Keratinocyte (primary cell): Measurements from ENCODE around the gene CWC27. TPM values are rescaled to one million over a fixed set of nuclear protein-coding genes. Genes with fewer than 3 reads are reported as not detected.
"Not testable (repeated sequence)": the region's sequence is repeated elsewhere in the genome, so short reads cannot be mapped to it uniquely, and the experiment has no call there.

Experiments used
- DNase-seq: peaks from one replicate; pipeline ENCODE4 v3.0.0-alpha.2; 2011; ENCODE audit warnings: low read depth, missing footprints, low spot score
- FAIRE-seq: peaks from 2 replicates; lab custom pipeline; 2011; peaks lifted over from hg19 to GRCh38; lab: Jason Lieb, UNC
- H2AFZ ChIP-seq: 2 replicates; pipeline ENCODE4 v1.6.0; 2012; ENCODE audit warnings: low read length, control low read depth, inconsistent platforms; ENCODE audit not compliant: control insufficient read depth
- H3K27ac ChIP-seq: 2 replicates; pipeline ENCODE4 v1.5.1; 2011; ENCODE audit warnings: low read length; ENCODE audit not compliant: control insufficient read depth, insufficient read depth
- H3K27me3 ChIP-seq: 3 replicates; pipeline ENCODE4 v1.6.0; 2011; ENCODE audit warnings: low read length; ENCODE audit not compliant: control insufficient read depth, insufficient read depth; ENCODE audit errors: extremely low read depth
- H3K36me3 ChIP-seq, 2 experiments: 2 replicates in 1 of 2; 3 replicates in 1 of 2; pipeline ENCODE4 v1.5.1; 2011; ENCODE audit warnings: low read length in 2 of 2, mild to moderate bottlenecking in 1 of 2; ENCODE audit not compliant: control insufficient read depth in 2 of 2, insufficient read depth in 2 of 2; ENCODE audit errors: extremely low read depth in 1 of 2
- H3K4me1 ChIP-seq: 3 replicates; pipeline ENCODE4 v1.5.1; 2011; ENCODE audit warnings: low read length; ENCODE audit not compliant: control insufficient read depth, insufficient read depth; ENCODE audit errors: extremely low read depth
- H3K4me2 ChIP-seq: 3 replicates; pipeline ENCODE4 v1.6.0; 2011; ENCODE audit warnings: low read depth, low read length; ENCODE audit not compliant: control insufficient read depth, insufficient read depth; ENCODE audit errors: extremely low read depth
- H3K4me3 ChIP-seq, 3 experiments: fragments of 200-600 bp in 1 of 3; sonication (generic) in 1 of 3; 2 replicates in 2 of 3; 3 replicates in 1 of 3; pipeline ENCODE4 v1.5.1; 2011 to 2016; ENCODE audit warnings: low read length in 3 of 3, mild to moderate bottlenecking in 3 of 3, control low read depth in 2 of 3, inconsistent platforms in 1 of 3, low read depth in 1 of 3, mixed read lengths in 1 of 3, mixed run types in 1 of 3, moderate library complexity in 1 of 3; ENCODE audit not compliant: control insufficient read depth in 2 of 3, insufficient read depth in 2 of 3; ENCODE audit errors: extremely low read depth in 1 of 3
- H3K79me2 ChIP-seq: 2 replicates; pipeline ENCODE4 v1.6.0; 2012; ENCODE audit warnings: low read length; ENCODE audit not compliant: control insufficient read depth, insufficient read depth
- H3K9ac ChIP-seq: 3 replicates; pipeline ENCODE4 v1.6.0; 2011; ENCODE audit warnings: low read length; ENCODE audit not compliant: control insufficient read depth, insufficient read depth; ENCODE audit errors: extremely low read depth
- H3K9me1 ChIP-seq: 3 replicates; pipeline ENCODE4 v1.6.0; 2011; ENCODE audit warnings: low read length; ENCODE audit not compliant: control insufficient read depth, insufficient read depth; ENCODE audit errors: extremely low read depth
- H3K9me3 ChIP-seq: 2 replicates; pipeline ENCODE4 v1.5.1; 2012; ENCODE audit warnings: low read depth, low read length; ENCODE audit not compliant: control insufficient read depth
- H4K20me1 ChIP-seq: 3 replicates; pipeline ENCODE4 v1.6.0; 2011; ENCODE audit warnings: low read length; ENCODE audit not compliant: control insufficient read depth, insufficient read depth; ENCODE audit errors: extremely low read depth
- CTCF ChIP-seq, 3 experiments: IDR thresholded peaks in 1 of 3; conservative IDR thresholded peaks in 1 of 3; optimal IDR thresholded peaks in 1 of 3; 2 replicates in 2 of 3; 3 replicates in 1 of 3; pipeline versions ENCODE3 to v1.5.1; 2011; ENCODE audit warnings: low read length in 3 of 3, mild to moderate bottlenecking in 3 of 3, moderate library complexity in 2 of 3, control low read depth in 1 of 3, inconsistent platforms in 1 of 3; ENCODE audit not compliant: insufficient read depth in 2 of 3; ENCODE audit errors: extremely low read depth in 1 of 3
- EZH2 ChIP-seq: IDR thresholded peaks from one replicate; pipeline ENCODE4 v1.6.1; 2012; ENCODE audit warnings: inconsistent platforms, mild to moderate bottlenecking, low read length, moderate library complexity
- dilution Hi-C: fragments of 300-500 bp; cut with MboI; formaldehyde crosslinking; loops from one replicate; pipeline ENCODE4 v1.7.0; 2020; ENCODE audit warnings: low sequenced_read_pairs; ENCODE audit not compliant: extremely low pct_ligation_motif_present
- polyA plus RNA-seq, 5 experiments: library from polyadenylated mRNA; depleted of rRNA in 3 of 5; stranded (reverse) in 3 of 5; stranded (forward) in 1 of 5; unstranded in 1 of 5; fragments of >200 nt; gene quantifications; 1 replicate in 1 of 5; 2 replicates in 3 of 5; 3 replicates in 1 of 5; pipeline versions ENCODE4 v1.2.1 to v1.2.3, GENCODE V29; 2011 to 2012; ENCODE audit warnings: missing spikeins in 2 of 5, low read depth in 1 of 5, low replicate concordance in 1 of 5

CWC27 gene
- polyA plus RNA-seq, 1 donor (not counting 4 experiments of a cell fraction or from before 2014, with no cell fraction given) = 31.8 TPM

- Histone ChIP-seq H3K27me3 (no peaks in the 10 kb centered on the region), H3K9ac (no peak overlapping the region), H3K79me2 (no peaks in the 10 kb centered on the region), H3K4me2 (no peak overlapping the region), H3K4me3 (no peak overlapping the region), H3K9me3 (no peaks in the 10 kb centered on the region), H3K9me1 (no peaks in the 10 kb centered on the region), H4K20me1 (no peaks in the 10 kb centered on the region), H3K36me3 (no peaks in the 10 kb centered on the region), H2AFZ (no peak overlapping the region), H3K4me1 (no peaks in the 10 kb centered on the region), H3K27ac (no peak overlapping the region)
- DNase-seq = no peak
- no peak for TF ChIP-seq EZH2
- no peak for TF ChIP-seq CTCF (optimal IDR thresholded peaks at IDR 0.05 in 1 of 3, IDR thresholded peaks at IDR 0.05 in 1 of 3, conservative IDR thresholded peaks at IDR 0.05 in 1 of 3; ENCODE audit: extremely low read depth in 1 of 3, insufficient read depth in 2 of 3, low read length in 3 of 3)
- dilution Hi-C loops = no loop called here
- no peak for FAIRE-seq
These were observed 49.5 kb downstream of the CWC27 start for GRCh38 chr5:64818245-64818644.

GRCh38 chr5:64819345-64819744 lies 50.6 kb downstream of the CWC27 start:
- H3K9me3 ChIP-seq, H4K20me1 ChIP-seq, H3K4me1 ChIP-seq, H3K9ac ChIP-seq, H3K27ac ChIP-seq, H3K4me2 ChIP-seq, FAIRE-seq, dilution Hi-C loops, H2AFZ ChIP-seq, H3K9me1 ChIP-seq, H3K36me3 ChIP-seq, H3K4me3 ChIP-seq, H3K27me3 ChIP-seq, H3K79me2 ChIP-seq, DNase-seq: not testable (repeated sequence)

- Histone ChIP-seq H3K9me3 (no peaks in the 10 kb centered on the region), H4K20me1 (no peaks in the 10 kb centered on the region), H3K9ac (no peak overlapping the region), H3K4me1 (no peaks in the 10 kb centered on the region), H2AFZ (no peak overlapping the region), H3K27me3 (no peaks in the 10 kb centered on the region), H3K4me3 (no peak overlapping the region), H3K36me3 (no peaks in the 10 kb centered on the region), H3K9me1 (no peaks in the 10 kb centered on the region), H3K27ac (no peak overlapping the region), H3K4me2 (no peak overlapping the region), H3K79me2 (no peaks in the 10 kb centered on the region)
- dilution Hi-C loops = no loop called here
- no peak for FAIRE-seq
- DNase-seq = no peak
- TF ChIP-seq CTCF (optimal IDR thresholded peaks at IDR 0.05 in 1 of 3, IDR thresholded peaks at IDR 0.05 in 1 of 3, conservative IDR thresholded peaks at IDR 0.05 in 1 of 3; ENCODE audit: extremely low read depth in 1 of 3, insufficient read depth in 2 of 3, low read length in 3 of 3) (no peak), EZH2 (no peak)
These were observed 53.6 kb downstream of the CWC27 start for GRCh38 chr5:64822320-64822719.
